GM12801 (cell line): ENCODE measurements around the gene AHRR.

Experiments
- TF ChIP-seq, protein P1 (sequence below): IDR thresholded peaks from one replicate; pipeline ENCODE4 v1.5.1; 2011; ENCODE audit warnings: control low read depth; ENCODE audit not compliant: insufficient read length; ENCODE audit errors: extremely low read depth

The AHRR gene

DNA sequence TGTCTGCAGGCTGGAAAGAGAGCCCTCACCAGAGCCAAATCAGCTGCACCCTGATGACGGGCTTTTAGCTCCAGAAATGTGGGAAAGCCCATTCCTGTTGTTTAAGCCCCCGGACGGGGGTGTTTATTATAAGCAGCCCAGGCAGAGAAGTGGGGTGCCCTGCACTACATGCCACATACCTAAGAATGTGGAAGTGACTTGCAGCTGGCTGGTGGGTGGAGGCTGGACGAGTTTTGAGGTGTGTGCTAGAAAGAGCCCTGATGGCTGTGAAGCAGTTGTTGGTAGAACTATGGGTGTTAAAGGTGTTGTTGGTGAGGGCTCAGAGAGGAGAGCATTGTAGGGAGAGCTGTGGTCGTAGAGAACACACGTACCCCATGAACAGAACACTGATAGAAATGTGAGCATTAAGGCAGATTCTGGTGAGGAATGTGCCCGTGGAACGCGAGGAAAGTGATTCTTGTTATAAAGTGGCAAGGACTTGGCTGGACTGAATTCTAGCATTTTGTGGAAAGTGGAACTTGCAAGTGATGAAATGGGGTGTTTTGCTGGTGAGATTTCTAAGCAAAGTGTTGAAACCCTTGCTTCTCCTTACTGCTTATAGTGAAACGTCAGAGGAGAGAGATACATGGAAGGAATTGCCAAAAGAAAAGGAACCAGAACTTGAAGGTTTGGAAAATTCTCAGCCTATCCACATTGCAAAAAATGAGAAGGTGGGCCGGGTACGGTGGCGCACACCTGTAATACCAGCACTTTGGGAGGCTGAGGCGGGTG is 38.9 kb downstream of the AHRR start:
- TF ChIP-seq, protein P1, sequence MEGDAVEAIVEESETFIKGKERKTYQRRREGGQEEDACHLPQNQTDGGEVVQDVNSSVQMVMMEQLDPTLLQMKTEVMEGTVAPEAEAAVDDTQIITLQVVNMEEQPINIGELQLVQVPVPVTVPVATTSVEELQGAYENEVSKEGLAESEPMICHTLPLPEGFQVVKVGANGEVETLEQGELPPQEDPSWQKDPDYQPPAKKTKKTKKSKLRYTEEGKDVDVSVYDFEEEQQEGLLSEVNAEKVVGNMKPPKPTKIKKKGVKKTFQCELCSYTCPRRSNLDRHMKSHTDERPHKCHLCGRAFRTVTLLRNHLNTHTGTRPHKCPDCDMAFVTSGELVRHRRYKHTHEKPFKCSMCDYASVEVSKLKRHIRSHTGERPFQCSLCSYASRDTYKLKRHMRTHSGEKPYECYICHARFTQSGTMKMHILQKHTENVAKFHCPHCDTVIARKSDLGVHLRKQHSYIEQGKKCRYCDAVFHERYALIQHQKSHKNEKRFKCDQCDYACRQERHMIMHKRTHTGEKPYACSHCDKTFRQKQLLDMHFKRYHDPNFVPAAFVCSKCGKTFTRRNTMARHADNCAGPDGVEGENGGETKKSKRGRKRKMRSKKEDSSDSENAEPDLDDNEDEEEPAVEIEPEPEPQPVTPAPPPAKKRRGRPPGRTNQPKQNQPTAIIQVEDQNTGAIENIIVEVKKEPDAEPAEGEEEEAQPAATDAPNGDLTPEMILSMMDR = no peak

DNA sequence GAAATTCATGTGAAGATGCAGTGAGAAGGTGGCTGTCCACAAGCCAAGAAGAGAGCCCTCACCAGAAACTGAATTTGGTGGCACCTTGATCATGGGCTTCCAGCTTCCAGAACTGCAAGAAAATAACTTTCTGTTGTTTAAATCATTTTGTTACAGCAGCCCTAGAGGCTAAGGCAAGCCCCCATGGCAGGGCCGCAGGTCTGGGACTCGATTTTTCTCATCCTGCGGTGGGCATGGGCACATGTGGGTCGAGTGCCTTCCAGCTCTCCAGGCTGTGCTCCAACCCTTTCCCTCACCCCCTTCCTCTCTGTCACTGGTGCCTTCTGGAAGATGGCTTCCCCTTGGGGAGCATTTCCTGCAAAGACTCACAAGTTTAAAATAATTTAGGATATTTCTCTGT is 40.7 kb downstream of the AHRR start:
- TF ChIP-seq, protein P1 = no peak

DNA sequence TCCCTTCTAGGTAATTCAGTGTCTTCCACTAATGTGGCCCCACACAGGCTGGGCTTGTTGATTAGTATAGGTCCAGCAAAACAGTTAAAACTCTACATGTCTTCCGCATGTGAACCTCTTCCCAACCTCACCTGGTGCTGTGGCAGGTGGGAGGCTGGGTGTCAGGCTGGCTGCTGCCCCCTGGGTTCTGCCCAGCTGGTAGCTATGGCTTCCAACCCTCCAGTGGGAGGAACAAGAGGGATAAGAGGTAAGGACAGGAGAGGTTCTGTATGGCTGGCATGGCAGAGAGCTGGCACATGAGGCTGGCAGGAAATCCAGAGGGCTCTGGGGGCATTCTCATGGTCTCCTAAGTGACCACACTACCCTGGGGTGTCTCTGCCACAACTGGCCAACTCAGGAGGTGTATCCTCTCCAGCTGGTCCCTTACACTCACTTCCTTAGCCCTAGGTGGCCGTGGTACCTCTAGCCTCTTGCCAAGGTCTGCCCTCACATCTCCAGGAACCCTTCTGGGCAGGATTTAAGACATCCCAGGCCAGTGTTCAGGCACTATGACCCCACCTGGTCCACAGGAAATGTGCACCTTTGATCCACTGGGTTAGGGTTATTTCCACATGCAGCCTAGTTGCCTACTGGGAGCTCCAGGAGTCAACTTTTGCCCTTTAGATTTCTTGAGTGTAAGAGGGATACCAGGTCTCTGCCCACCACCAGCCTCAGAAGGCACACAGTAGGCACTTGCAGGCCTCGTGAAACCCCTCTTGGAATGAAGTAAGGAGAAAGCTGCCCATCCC is 41.7 kb downstream of the AHRR start:
- TF ChIP-seq, protein P1 = no peak

DNA sequence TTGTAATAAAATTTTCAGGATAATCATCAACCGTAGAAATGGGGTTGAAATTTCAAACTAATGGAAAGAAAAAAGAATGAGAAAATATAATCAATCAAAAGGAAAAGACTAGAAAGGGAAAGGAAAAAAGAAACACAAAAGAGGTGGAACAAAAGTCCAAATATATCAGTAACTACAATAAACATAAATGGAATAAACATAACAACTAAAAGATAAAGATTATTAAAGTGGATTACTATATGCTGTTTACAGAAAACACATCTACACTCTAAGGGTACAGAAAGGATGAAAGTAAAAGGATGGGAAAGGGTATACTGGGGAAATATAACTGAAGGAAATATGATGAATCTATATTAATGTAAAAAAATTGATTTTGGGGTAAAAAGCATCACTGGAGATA is 43.0 kb downstream of the AHRR start:
- TF ChIP-seq, protein P1 = no peak

DNA sequence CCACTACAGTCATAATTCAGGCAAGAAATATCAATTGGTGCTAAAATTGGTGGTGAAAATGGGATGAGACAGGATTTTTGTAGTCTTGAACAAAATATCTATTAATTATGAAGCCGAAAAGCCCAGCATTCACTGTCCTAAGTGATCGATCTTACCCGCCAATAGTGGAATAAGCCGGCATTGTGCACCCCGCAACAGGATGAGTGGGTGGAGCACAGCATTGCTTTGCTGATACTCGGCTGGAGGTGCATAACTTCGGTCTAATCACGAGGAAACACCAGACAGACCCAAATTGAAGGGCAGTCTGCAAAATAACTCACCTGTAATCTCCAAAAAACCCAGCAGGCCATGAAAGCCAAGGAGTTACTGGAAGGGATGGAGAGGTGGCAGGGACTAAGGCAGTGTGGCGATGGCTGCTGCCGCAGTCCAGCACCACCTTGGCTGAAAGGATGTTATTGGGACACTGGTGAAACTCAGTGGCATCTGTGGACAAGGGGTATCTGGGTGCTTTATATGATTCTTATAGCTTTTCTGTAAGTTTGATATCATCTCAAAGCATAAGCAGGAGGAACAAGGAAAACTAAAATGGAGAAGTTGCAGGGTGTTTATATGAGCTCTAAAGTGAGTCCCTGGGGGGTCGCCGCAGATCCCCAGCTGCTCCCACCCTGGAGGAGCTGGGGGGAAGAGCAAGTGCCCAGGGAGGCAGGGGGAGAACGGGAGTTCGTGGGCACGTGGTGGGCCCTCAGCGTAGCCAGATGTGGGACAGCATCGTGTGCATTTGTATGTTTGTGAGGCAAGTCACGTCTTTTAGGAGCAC is 45.2 kb downstream of the AHRR start:
- TF ChIP-seq, protein P1 = no peak

DNA sequence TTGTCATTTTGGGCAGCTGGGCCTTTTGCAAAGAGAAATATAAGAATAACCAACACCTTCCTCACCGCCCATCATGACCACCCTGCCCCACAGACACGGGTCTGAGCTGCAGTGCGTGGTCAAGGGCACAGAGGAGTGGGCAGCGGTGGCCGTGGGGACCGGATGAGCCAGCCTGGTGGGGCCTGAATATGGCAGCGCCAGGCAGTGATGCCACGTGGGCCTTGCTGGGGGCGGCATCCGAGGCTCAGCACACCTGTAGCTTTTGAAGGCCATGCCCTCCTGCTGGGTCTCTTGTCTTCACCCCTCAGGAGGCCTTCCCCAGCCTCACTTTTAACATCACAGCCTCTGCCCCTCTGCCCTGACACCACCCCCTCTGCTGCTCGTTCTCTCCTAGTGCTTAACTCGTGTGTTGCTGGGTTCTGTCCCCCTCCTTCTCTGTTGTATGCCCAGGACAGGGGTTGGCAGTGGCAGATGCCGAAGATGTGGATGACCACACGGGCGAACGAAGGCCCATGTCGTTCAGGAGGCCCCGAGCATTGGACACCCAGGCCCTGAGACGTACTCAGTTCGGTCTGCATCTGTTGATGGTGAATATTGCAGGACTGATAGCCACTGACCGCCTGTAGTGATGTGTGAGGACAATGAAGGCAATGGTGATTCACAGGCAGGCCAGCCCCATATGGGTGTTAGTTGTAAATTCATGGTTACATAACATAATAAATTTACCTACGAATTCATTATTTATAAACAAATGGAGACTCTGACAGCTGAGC is 46.0 kb downstream of the AHRR start:
- TF ChIP-seq, protein P1 = no peak
